Stimulated activated memory B cell treated with anti-CD40 and anti-IgM and Interleukin-4, amounts not matched to agents 10 μg/mL and 1 μg/mL and 100 μg/mL, for 72 hours (primary cell): ENCODE data around the gene CCAR1.
"Not testable (repeated sequence)": the region's sequence is repeated elsewhere in the genome, so short reads cannot be mapped to it uniquely, and the experiment has no call there.

Experiments
- ATAC-seq: fragments of 150-1000 bp; cut with Tn5 transposase; 2 replicates; pipeline ENCODE4 v1.10.0; 2021
- H3K27ac Mint-ChIP-seq: one replicate; pipeline ENCODE4 v1.8.0; 2022; ENCODE audit warnings: mild to moderate bottlenecking, mixed read lengths
- H3K27me3 Mint-ChIP-seq: one replicate; pipeline ENCODE4 v1.8.0; 2022; ENCODE audit warnings: mixed read lengths
- H3K36me3 Mint-ChIP-seq: one replicate; pipeline ENCODE4 v1.8.0; 2022; ENCODE audit warnings: mixed read lengths
- H3K4me1 Mint-ChIP-seq: one replicate; pipeline ENCODE4 v1.8.0; 2022; ENCODE audit warnings: mixed read lengths
- H3K4me3 Mint-ChIP-seq: one replicate; pipeline ENCODE4 v1.8.0; 2022; ENCODE audit warnings: mild to moderate bottlenecking, moderate library complexity, mixed read lengths
- H3K9me3 Mint-ChIP-seq: one replicate; pipeline ENCODE4 v1.8.0; 2022; ENCODE audit warnings: mixed read lengths

Gene CCAR1

GRCh38 chr10:68829521-68829920, 108.5 kb downstream of the CCAR1 start:
- peaks cover 11% of the 10 kb centered on the region for H3K27me3 Mint-ChIP-seq
- no peaks in the 10 kb centered on the region for H3K9me3 Mint-ChIP-seq
- H3K4me1 Mint-ChIP-seq: peaks cover 9% of the 10 kb centered on the region
- no peak for ATAC-seq
- no peak overlapping the region for H3K27ac Mint-ChIP-seq
- H3K4me3 Mint-ChIP-seq: no peak overlapping the region
- no peaks in the 10 kb centered on the region for H3K36me3 Mint-ChIP-seq

DNA sequence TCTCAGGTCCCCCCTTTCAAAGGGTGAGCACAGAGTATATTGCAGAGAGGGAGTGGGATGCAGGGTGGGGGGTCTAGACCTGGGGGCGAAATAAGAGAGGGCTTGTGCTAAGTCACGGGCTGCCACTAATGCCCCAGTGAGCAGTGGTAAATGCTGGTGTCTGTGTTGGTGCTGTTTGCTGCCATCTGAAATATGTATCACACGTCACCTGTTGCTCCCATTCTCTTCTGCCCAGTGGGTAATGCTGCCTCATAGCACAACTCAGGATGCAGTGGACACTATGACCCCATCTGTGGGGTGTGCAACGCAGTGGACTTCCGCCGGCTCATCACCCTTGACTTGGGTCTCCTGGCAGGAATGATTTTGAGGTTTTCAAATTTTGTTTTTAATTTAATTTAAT, 108.9 kb downstream of the CCAR1 start:
- H3K9me3 Mint-ChIP-seq: no peaks in the 10 kb centered on the region
- peaks cover 9% of the 10 kb centered on the region for H3K4me1 Mint-ChIP-seq
- no peaks in the 10 kb centered on the region for H3K36me3 Mint-ChIP-seq
- H3K4me3 Mint-ChIP-seq: no peak overlapping the region
- ATAC-seq: no peak
- no peak overlapping the region for H3K27ac Mint-ChIP-seq
- peaks cover 11% of the 10 kb centered on the region for H3K27me3 Mint-ChIP-seq

DNA sequence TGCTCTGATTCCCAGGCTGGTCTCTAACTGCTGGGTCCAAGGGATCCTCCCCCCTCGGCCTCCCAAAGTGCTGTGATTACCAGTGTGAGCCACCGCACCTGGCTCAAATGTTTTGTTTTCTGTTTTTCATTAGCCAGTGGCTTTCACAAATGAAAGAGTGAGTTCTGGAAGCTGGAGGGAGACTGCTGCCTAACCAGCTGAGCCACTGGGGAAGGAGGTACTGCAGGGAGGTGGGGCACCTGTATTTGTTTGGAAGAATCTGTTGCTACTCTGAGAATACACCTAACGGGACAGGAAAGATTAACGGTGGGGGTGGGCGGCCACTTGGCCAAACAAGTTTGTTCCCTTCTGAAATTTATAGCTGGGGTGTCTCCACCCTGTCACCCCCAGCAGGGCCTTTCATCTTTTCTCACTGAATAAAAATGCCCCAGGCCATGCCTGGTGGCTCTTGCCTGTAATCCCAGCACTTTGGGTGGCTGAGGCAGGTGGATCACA, 111.0 kb downstream of the CCAR1 start:
- Mint-ChIP-seq H3K27me3 (no peaks in the 10 kb centered on the region), H3K27ac (no peak overlapping the region), H3K4me3 (no peak overlapping the region), H3K36me3 (no peaks in the 10 kb centered on the region), H3K9me3 (no peaks in the 10 kb centered on the region), H3K4me1 (peaks cover under 1% of the 10 kb centered on the region)
- ATAC-seq: no peak

- Mint-ChIP-seq H3K27ac (no peak overlapping the region), H3K9me3 (no peaks in the 10 kb centered on the region), H3K36me3 (no peaks in the 10 kb centered on the region), H3K27me3 (no peaks in the 10 kb centered on the region), H3K4me1 (no peaks in the 10 kb centered on the region), H3K4me3 (no peak overlapping the region)
- no peak for ATAC-seq
Measured at GRCh38 chr10:68832601-68833000, 111.6 kb downstream of the CCAR1 start.

DNA sequence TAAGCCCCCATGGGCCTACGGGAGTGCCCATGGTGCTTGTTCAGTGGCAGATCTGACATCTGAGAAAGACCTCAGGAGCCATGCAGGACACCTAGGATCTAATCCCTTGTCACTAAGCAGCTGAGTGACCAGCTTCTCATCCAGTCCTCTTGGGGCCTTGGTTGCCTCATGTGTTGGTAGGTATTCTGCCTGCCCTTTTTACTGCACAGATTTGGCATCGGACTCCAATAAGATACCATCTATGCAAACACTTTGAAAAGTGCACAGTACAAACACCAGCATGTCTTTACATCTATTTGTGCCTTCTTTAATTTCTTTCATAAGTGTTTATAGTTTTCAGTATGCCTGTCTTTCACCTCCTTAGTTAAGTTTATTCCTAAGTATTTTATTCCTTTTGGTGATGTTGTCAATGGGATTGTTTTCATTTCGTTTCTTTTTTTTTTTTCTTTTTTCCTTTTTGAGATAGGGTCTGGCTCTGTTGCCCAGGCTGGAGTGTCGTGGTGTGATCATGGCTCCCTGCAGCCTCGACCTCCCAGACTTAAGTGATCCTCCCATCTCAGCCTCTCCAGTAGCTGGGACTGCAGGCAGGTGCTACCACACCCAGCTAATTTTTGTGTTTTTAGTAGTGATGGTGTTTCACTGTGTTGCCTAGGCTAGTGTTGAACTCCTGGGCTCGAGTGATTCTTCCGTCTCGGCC, 116.7 kb downstream of the CCAR1 start:
- H3K4me1 Mint-ChIP-seq: no peaks in the 10 kb centered on the region
- no peaks in the 10 kb centered on the region for H3K36me3 Mint-ChIP-seq
- no peaks in the 10 kb centered on the region for H3K27me3 Mint-ChIP-seq
- H3K4me3 Mint-ChIP-seq: no peak overlapping the region
- no peaks in the 10 kb centered on the region for H3K9me3 Mint-ChIP-seq
- no peak for ATAC-seq
- no peak overlapping the region for H3K27ac Mint-ChIP-seq

- not testable (repeated sequence) for H3K27me3 Mint-ChIP-seq, H3K9me3 Mint-ChIP-seq, H3K4me1 Mint-ChIP-seq, H3K4me3 Mint-ChIP-seq, ATAC-seq, H3K27ac Mint-ChIP-seq, H3K36me3 Mint-ChIP-seq
Measured at GRCh38 chr10:68840650-68841049, 119.6 kb downstream of the CCAR1 start.
